ENCODE measurements around the gene COL4A2. TPM values are rescaled to one million over a fixed set of nuclear protein-coding genes. Genes with fewer than 3 reads are reported as not detected.

Gene COL4A2
- total RNA-seq, 1 experiment from 2014 or later, result 74.5 TPM

DNA sequence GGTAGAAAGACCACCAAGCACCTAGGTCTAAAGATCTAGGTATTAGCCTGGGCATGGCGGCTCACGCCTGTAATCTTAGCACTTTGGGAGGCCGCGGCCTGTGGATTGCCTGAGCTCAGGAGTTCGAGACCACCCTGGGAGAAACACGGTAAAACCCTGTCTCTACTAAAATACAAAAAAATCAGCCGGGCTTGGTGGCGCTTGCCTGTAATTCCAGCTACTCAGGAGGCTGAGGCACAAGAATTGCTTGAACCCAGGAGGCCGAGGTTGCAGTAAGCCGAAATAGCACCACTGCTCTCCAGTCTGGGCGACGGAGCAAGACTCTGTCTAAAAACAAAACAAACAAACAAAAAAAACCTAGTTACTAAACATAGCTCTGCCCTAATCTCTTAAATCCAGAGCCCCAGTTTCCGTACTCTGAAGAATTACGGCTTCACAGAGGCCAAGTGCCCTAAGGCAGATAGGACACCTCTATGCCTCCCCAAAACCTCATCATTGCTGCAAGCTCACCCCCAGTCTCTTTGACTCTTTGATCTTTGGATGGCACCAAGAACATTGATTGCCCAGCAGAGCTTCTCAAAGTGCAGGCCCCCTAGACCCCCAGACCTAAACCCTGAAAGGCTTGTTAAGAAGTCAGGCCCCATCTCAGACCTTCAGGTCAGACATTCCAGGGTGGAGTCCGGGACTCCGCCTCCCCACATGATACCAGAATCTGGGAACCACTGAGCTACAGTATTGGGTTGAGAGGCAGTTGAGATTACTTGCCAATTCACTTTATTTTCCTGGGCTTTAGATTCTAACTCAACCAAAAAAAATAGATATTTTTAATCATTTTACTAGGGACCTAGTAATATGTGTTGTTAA lies 2.8 kb downstream of the COL4A2 start:
- ChIA-PET POLR2A (ENCODE audit: unreplicated experiment) (interaction anchor here (0.6 to 1.1 kb wide), 2 partner anchors 13 to 44 kb away, joined by 7 to 9 read pairs; no protein-coding TSS in a partner anchor), CTCF (interaction anchor here (1.4 kb wide), 1 partner anchor 102 kb away, joined by 4 read pairs; no protein-coding TSS in a partner anchor)
- TF ChIP-seq, protein P1, sequence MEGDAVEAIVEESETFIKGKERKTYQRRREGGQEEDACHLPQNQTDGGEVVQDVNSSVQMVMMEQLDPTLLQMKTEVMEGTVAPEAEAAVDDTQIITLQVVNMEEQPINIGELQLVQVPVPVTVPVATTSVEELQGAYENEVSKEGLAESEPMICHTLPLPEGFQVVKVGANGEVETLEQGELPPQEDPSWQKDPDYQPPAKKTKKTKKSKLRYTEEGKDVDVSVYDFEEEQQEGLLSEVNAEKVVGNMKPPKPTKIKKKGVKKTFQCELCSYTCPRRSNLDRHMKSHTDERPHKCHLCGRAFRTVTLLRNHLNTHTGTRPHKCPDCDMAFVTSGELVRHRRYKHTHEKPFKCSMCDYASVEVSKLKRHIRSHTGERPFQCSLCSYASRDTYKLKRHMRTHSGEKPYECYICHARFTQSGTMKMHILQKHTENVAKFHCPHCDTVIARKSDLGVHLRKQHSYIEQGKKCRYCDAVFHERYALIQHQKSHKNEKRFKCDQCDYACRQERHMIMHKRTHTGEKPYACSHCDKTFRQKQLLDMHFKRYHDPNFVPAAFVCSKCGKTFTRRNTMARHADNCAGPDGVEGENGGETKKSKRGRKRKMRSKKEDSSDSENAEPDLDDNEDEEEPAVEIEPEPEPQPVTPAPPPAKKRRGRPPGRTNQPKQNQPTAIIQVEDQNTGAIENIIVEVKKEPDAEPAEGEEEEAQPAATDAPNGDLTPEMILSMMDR (conservative IDR thresholded peaks at IDR 0.05; ENCODE audit: low read depth, low read length), result no peak
- TF ChIP-seq EZH2phosphoT487 (IDR thresholded peaks at IDR 0.05; ENCODE audit: borderline replicate concordance, low read length), result no peak
- no peak for TF ChIP-seq EZH2 (IDR thresholded peaks at IDR 0.05; ENCODE audit: low read length, unreplicated experiment)
- H3K9ac ChIP-seq (ENCODE audit: low read length), result no peak overlapping the region
- peaks cover 41% of the 10 kb centered on the region for H3K4me1 ChIP-seq (ENCODE audit: insufficient read depth, low read length)
- H3K36me3 ChIP-seq (ENCODE audit: low read depth, low read length), result no peaks in the 10 kb centered on the region
- no peaks in the 10 kb centered on the region for H3F3A ChIP-seq (ENCODE audit: low read length, unreplicated experiment)
- no peaks in the 10 kb centered on the region for H3K9me2 ChIP-seq (replicated peaks; ENCODE audit: low read length)
- H2AFZ ChIP-seq (ENCODE audit: low read length), result no peak overlapping the region
- H3K9me3 ChIP-seq (ENCODE audit: low read length), result no peaks in the 10 kb centered on the region
- H3K27me3 ChIP-seq (ENCODE audit: low read length), result no peaks in the 10 kb centered on the region
- BruUV-seq (replicated peaks), result no TSS peak
- peak overlapping the region; percentile 80; the same call in 1 of the 2 replicates for H3K4me2 ChIP-seq (ENCODE audit: low read length)
- intact Hi-C loops (cut with micrococcal nuclease), result loop anchor here (2.0 to 5.0 kb wide), 2 partner anchors 37 to 102 kb away; no protein-coding TSS in a partner anchor
- H3K79me2 ChIP-seq (ENCODE audit: low read length), result peaks cover 85% of the 10 kb centered on the region
- H3K4me3 ChIP-seq (ENCODE audit: low read length), result no peak overlapping the region
- no peak overlapping the region for H3K27ac ChIP-seq (ENCODE audit: low read length)
- DNase-seq, result no peak
- ATAC-seq, result no peak
- H4K20me1 ChIP-seq (ENCODE audit: low read length), result no peaks in the 10 kb centered on the region

DNA sequence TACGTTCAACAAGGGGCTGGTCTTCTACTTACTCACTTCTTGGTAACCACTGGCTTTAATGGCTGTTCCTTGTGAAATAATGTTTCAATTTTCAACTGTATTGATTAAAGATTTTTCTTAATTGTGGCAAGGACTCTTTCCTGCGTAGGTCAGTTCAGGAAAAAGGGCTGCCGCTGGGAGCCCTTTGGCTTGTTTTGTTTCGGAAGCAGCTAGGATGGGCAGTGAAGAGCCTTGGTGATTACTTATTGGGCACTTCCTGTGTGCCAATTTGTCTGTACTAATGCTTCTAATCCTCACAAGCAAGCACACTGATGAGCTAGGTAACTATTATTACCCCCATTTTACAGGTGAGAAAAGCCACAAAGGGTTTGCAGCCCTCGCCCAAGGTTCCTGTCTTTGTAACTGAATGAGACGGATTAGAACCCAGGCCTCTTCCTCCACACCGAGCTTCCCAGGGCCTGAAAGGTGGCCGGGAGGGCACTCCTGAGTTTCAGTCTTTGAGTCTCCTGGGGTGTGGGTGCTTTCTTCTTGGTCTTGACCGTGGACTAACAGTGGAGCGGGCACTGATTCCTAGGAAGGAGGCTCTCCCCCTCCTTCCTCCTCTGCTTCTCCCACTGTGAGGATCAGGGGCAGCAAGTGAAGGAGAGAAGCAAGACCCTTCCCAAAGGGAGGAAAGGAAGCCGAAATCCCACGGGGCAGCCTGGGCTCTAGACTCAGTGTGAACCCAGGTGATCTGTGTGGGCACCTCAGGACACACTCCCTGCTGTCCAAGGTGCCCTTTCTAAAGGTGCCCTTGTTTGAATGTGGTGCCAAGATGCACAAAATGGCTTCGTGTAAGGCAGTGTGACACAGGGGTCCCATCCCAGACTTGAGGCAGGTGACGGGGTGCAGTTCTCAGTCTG lies 3.7 kb downstream of the COL4A2 start:
- BruUV-seq (replicated peaks), result no TSS peak
- Histone ChIP-seq H3F3A (ENCODE audit: low read length, unreplicated experiment) (no peaks in the 10 kb centered on the region), H3K36me3 (ENCODE audit: low read depth, low read length) (no peaks in the 10 kb centered on the region), H3K9me3 (ENCODE audit: low read length) (no peaks in the 10 kb centered on the region), H3K4me3 (ENCODE audit: low read length) (no peak overlapping the region), H3K9ac (ENCODE audit: low read length) (no peak overlapping the region), H2AFZ (ENCODE audit: low read length) (no peak overlapping the region), H3K4me2 (ENCODE audit: low read length) (no peak overlapping the region), H3K9me2 (replicated peaks; ENCODE audit: low read length) (no peaks in the 10 kb centered on the region), H3K27me3 (ENCODE audit: low read length) (no peaks in the 10 kb centered on the region), H4K20me1 (ENCODE audit: low read length) (no peaks in the 10 kb centered on the region), H3K79me2 (ENCODE audit: low read length) (peaks cover 76% of the 10 kb centered on the region), H3K27ac (ENCODE audit: low read length) (no peak overlapping the region), H3K4me1 (ENCODE audit: insufficient read depth, low read length) (peaks cover 32% of the 10 kb centered on the region)
- no peak for TF ChIP-seq EZH2 (IDR thresholded peaks at IDR 0.05; ENCODE audit: low read length, unreplicated experiment)
- TF ChIP-seq, protein P1 (conservative IDR thresholded peaks at IDR 0.05; ENCODE audit: low read depth, low read length), result no peak
- TF ChIP-seq EZH2phosphoT487 (IDR thresholded peaks at IDR 0.05; ENCODE audit: borderline replicate concordance, low read length), result no peak
- intact Hi-C loops (cut with micrococcal nuclease), result no loop called here
- no peak for DNase-seq
- no peak for ATAC-seq
- CTCF ChIA-PET, result no interaction called here
- POLR2A ChIA-PET (ENCODE audit: unreplicated experiment), result no interaction called here
